Endothelial cell of umbilical vein (primary cell): ENCODE measurements around the gene BRCA2. TPM values are rescaled to one million over a fixed set of nuclear protein-coding genes. Genes with fewer than 3 reads are reported as not detected.
"Not testable (repeated sequence)": the region's sequence is repeated elsewhere in the genome, so short reads cannot be mapped to it uniquely, and the experiment has no call there.

Experiments used
- BruUV-seq: library from RNA; stranded (reverse); fragments of 400-500 nt; replicated peaks from 2 replicates; lab custom pipeline; 2021; lab: Mats Ljungman, UMichigan
- CTCF ChIA-PET: fragments of 300-600, 350-600 bp; sonication (Branson Sonifier 250); formaldehyde crosslinking; loops from one replicate; lab custom pipeline; 2021; ENCODE audit warnings: antibody characterized with exemption, inconsistent platforms; lab: Charles Lee
- POLR2A ChIA-PET: fragments of 300-600, 350-600 bp; sonication (Branson Sonifier 250); formaldehyde crosslinking; loops from one replicate; lab custom pipeline; 2021; ENCODE audit warnings: antibody characterized with exemption, inconsistent platforms; lab: Charles Lee
- DNase-seq: peaks from one replicate; pipeline ENCODE4 v3.0.0-alpha.2; 2011; ENCODE audit warnings: low read depth, low spot score
- FAIRE-seq: peaks from 2 replicates; lab custom pipeline; 2011; peaks lifted over from hg19 to GRCh38; lab: Jason Lieb, UNC
- H2AFZ ChIP-seq: 2 replicates; pipeline ENCODE4 v1.6.0; 2012; ENCODE audit warnings: low read depth, low read length, control low read depth, inconsistent platforms
- H3K27ac ChIP-seq: 2 replicates; pipeline ENCODE4 v1.5.1; 2011; ENCODE audit warnings: low read depth, mild to moderate bottlenecking, control low read depth, low read length, moderate library complexity; ENCODE audit not compliant: insufficient read depth
- H3K27me3 ChIP-seq, 2 experiments: 2 replicates each; pipeline versions ENCODE4 v1.6.0 to v1.6.1; 2011; ENCODE audit warnings: low read length in 2 of 2, mixed read lengths in 1 of 2; ENCODE audit not compliant: control insufficient read depth in 2 of 2, insufficient read depth in 2 of 2
- H3K36me3 ChIP-seq, 2 experiments: 2 replicates in 1 of 2; 3 replicates in 1 of 2; pipeline ENCODE4 v1.5.1; 2011; ENCODE audit warnings: low read length in 2 of 2, mild to moderate bottlenecking in 1 of 2, moderate library complexity in 1 of 2; ENCODE audit not compliant: control insufficient read depth in 2 of 2, insufficient read depth in 2 of 2; ENCODE audit errors: extremely low read depth in 1 of 2
- H3K4me1 ChIP-seq: 3 replicates; pipeline ENCODE4 v1.5.1; 2011; ENCODE audit warnings: mild to moderate bottlenecking, low read length; ENCODE audit not compliant: control insufficient read depth, insufficient read depth; ENCODE audit errors: extremely low read depth
- H3K4me2 ChIP-seq: 2 replicates; pipeline ENCODE4 v1.6.1; 2011; ENCODE audit warnings: low read length, control low read depth, mixed read lengths; ENCODE audit not compliant: insufficient read depth
- H3K4me3 ChIP-seq, 3 experiments: fragments of 200-600 bp in 1 of 3; sonication (generic), shearing (Covaris generic) in 1 of 3; replicated peaks in 1 of 3; 2 replicates each; pipeline ENCODE4 v1.5.1; 2011 to 2016; ENCODE audit warnings: control low read depth in 3 of 3, low read length in 3 of 3, mild to moderate bottlenecking in 2 of 3, inconsistent platforms in 1 of 3, low read depth in 1 of 3, moderate library complexity in 1 of 3; ENCODE audit not compliant: insufficient read depth in 1 of 3
- H3K79me2 ChIP-seq: 2 replicates; pipeline ENCODE4 v1.6.0; 2012; ENCODE audit warnings: low read length, inconsistent platforms; ENCODE audit not compliant: control insufficient read depth, insufficient read depth
- H3K9ac ChIP-seq: replicated peaks from 2 replicates; pipeline ENCODE3; 2011; ENCODE audit warnings: low read length, control low read depth; ENCODE audit not compliant: insufficient read depth; ENCODE audit errors: extremely low read depth
- H3K9me1 ChIP-seq: replicated peaks from 3 replicates; pipeline ENCODE4 v1.6.0; 2011; ENCODE audit warnings: mild to moderate bottlenecking, low read length; ENCODE audit not compliant: control insufficient read depth, insufficient read depth; ENCODE audit errors: extremely low read depth
- H3K9me3 ChIP-seq: replicated peaks from 2 replicates; pipeline ENCODE4 v1.5.1; 2012; ENCODE audit warnings: low read length, inconsistent platforms; ENCODE audit not compliant: control insufficient read depth, insufficient read depth
- H4K20me1 ChIP-seq: replicated peaks from 2 replicates; pipeline ENCODE3; 2011; ENCODE audit warnings: mild to moderate bottlenecking, low read length; ENCODE audit not compliant: control insufficient read depth, insufficient read depth; ENCODE audit errors: extremely low read depth
- CTCF ChIP-seq, 2 donors: IDR thresholded peaks; 1 replicate in 1 of 2; 2 replicates in 1 of 2; pipeline ENCODE4 v1.5.1; 2011; ENCODE audit warnings: low read length in 2 of 2, mild to moderate bottlenecking in 2 of 2, moderate library complexity in 2 of 2, control low read depth in 1 of 2, inconsistent platforms in 1 of 2, low read depth in 1 of 2; ENCODE audit not compliant: insufficient read depth in 1 of 2; ENCODE audit errors: extremely low read depth in 1 of 2
- EZH2 ChIP-seq: IDR thresholded peaks from 2 replicates; pipeline ENCODE4 v1.6.1; 2012; ENCODE audit warnings: borderline replicate concordance, low read depth, mild to moderate bottlenecking, moderate library complexity, low read length, inconsistent platforms; ENCODE audit not compliant: severe bottlenecking
- FOS ChIP-seq: IDR thresholded peaks from 2 replicates; pipeline ENCODE4 v1.6.1; 2011; ENCODE audit warnings: mild to moderate bottlenecking, low read length, moderate library complexity, borderline replicate concordance; ENCODE audit not compliant: insufficient read depth
- GATA2 ChIP-seq: IDR thresholded peaks from 2 replicates; pipeline ENCODE4 v1.7.0; 2011; ENCODE audit warnings: low read depth, mild to moderate bottlenecking, moderate library complexity, mixed read lengths, low read length; ENCODE audit not compliant: insufficient read length, insufficient read depth
- JUN ChIP-seq: IDR thresholded peaks from 2 replicates; pipeline ENCODE4 v1.6.1; 2011; ENCODE audit warnings: borderline replicate concordance, low read depth; ENCODE audit not compliant: insufficient read length, insufficient read depth
- MAX ChIP-seq: IDR thresholded peaks from 2 replicates; pipeline ENCODE4 v1.6.1; 2011; ENCODE audit not compliant: insufficient read depth, insufficient read length
- MYC ChIP-seq: IDR thresholded peaks from one replicate; pipeline ENCODE4 v1.6.1; 2011; ENCODE audit warnings: mild to moderate bottlenecking, low read depth, low read length
- POLR2A ChIP-seq: IDR thresholded peaks from 2 replicates; pipeline ENCODE4 v1.6.1; 2012; ENCODE audit warnings: low read depth, mild to moderate bottlenecking, control low read depth, low read length
- POLR2AphosphoS5 ChIP-seq: IDR thresholded peaks from 2 replicates; pipeline ENCODE4 v1.6.1; 2012; ENCODE audit warnings: low read depth, mild to moderate bottlenecking, control low read depth, low read length, moderate library complexity; ENCODE audit not compliant: insufficient read depth
- dilution Hi-C: fragments of 300-500 bp; cut with MboI; formaldehyde crosslinking; loops from one replicate; pipeline ENCODE4 v1.15.0; 2019; ENCODE audit warnings: low sequenced_read_pairs; ENCODE audit not compliant: extremely low pct_ligation_motif_present
- intact Hi-C: fragments of 100-400 bp; cut with micrococcal nuclease; formaldehyde crosslinking; loops from one replicate; pipeline ENCODE4 v1.10.0; 2022
- polyA plus RNA-seq, 4 experiments: library from polyadenylated mRNA; depleted of rRNA in 3 of 4; stranded (reverse) in 3 of 4; unstranded in 1 of 4; fragments of >200 nt; gene quantifications; 2 replicates each; pipeline versions ENCODE4 v1.2.1 to v1.2.3, GENCODE V29; 2011 to 2012; ENCODE audit warnings: missing spikeins in 1 of 4
- total RNA-seq: library from RNA; stranded (reverse); gene quantifications from 2 replicates; pipeline ENCODE4 v1.2.3, GENCODE V29; 2021

The BRCA2 gene
- total and polyA plus RNA-seq, 2 donors (not counting 3 experiments of a cell fraction or from before 2014, with no cell fraction given), result 2.9 to 17.5 TPM

- H3K4me1 ChIP-seq, BruUV-seq, H3K9me1 ChIP-seq, H3K36me3 ChIP-seq, CTCF ChIA-PET, dilution Hi-C loops, H3K27me3 ChIP-seq, H3K9ac ChIP-seq, DNase-seq, intact Hi-C loops, H3K4me3 ChIP-seq, FAIRE-seq, H2AFZ ChIP-seq, H3K9me3 ChIP-seq, H3K4me2 ChIP-seq, H4K20me1 ChIP-seq, H3K79me2 ChIP-seq, POLR2A ChIA-PET, H3K27ac ChIP-seq: not testable (repeated sequence)
Measured at GRCh38 chr13:32350839-32351441, 35.6 kb downstream of the BRCA2 start.

- H3K9me3 ChIP-seq, result no peaks in the 10 kb centered on the region
- no peaks in the 10 kb centered on the region for H3K27me3 ChIP-seq
- FAIRE-seq, result no peak
- no peak overlapping the region for H3K4me3 ChIP-seq
- no peak overlapping the region for H3K9ac ChIP-seq
- intact Hi-C loops (no loop called here), dilution Hi-C loops (no loop called here)
- H3K36me3 ChIP-seq, result peaks cover 0 to 10% of the 10 kb centered on the region in 2 experiments
- H4K20me1 ChIP-seq, result no peaks in the 10 kb centered on the region
- no peak for DNase-seq
- POLR2A ChIA-PET, result no interaction called here
- H3K27ac ChIP-seq, result no peak overlapping the region
- no TSS peak for BruUV-seq
- no peaks in the 10 kb centered on the region for H3K9me1 ChIP-seq
- H3K4me2 ChIP-seq, result no peak overlapping the region
- no peak for TF ChIP-seq POLR2AphosphoS5
- no peak for TF ChIP-seq MYC
- TF ChIP-seq MAX, result no peak
- no peak for TF ChIP-seq POLR2A
- no peak for TF ChIP-seq JUN
- TF ChIP-seq FOS, result no peak
- no peak for TF ChIP-seq EZH2
- TF ChIP-seq CTCF (IDR thresholded peaks at IDR 0.05; ENCODE audit: extremely low read depth in 1 of 2, insufficient read depth in 1 of 2, low read depth in 1 of 2, low read length in 2 of 2), result no peak
- TF ChIP-seq GATA2, result no peak
- no peaks in the 10 kb centered on the region for H3K4me1 ChIP-seq
- H3K79me2 ChIP-seq, result no peaks in the 10 kb centered on the region
- no peak overlapping the region for H2AFZ ChIP-seq
- CTCF ChIA-PET, result interaction anchor here (0.6 kb wide), 1 partner anchor 298 kb away, joined by 3 read pairs; no protein-coding TSS in a partner anchor
Measured at GRCh38 chr13:32354040-32354439, 38.7 kb downstream of the BRCA2 start.

GRCh38 chr13:32355935-32356334 lies 40.6 kb downstream of the BRCA2 start:
- H3K9ac ChIP-seq, H3K4me3 ChIP-seq, H3K79me2 ChIP-seq, dilution Hi-C loops, H3K9me3 ChIP-seq, H3K4me1 ChIP-seq, H3K9me1 ChIP-seq, DNase-seq, H3K4me2 ChIP-seq, FAIRE-seq, H4K20me1 ChIP-seq, H3K36me3 ChIP-seq, H3K27me3 ChIP-seq, CTCF ChIA-PET, BruUV-seq, POLR2A ChIA-PET, H2AFZ ChIP-seq, intact Hi-C loops, H3K27ac ChIP-seq: not testable (repeated sequence)
